ENCODE data around the gene LMNA. TPM values are rescaled to one million over a fixed set of nuclear protein-coding genes. Genes with fewer than 3 reads are reported as not detected.

The LMNA gene
- total and polyA plus RNA-seq, 2 donors (not counting 1 experiment from before 2014, with no cell fraction given): 19.4 to 28.7 TPM

- Mint-ChIP-seq H3K9me3 (ENCODE audit: insufficient read depth) (no peaks in the 10 kb centered on the region), H3K27ac (no peak overlapping the region), H3K27me3 (peaks cover 5% of the 10 kb centered on the region), H3K4me3 (no peak overlapping the region), H3K4me1 (peaks cover 40% of the 10 kb centered on the region)
- no peak overlapping the region for H3K4me2 ChIP-seq (replicated peaks; ENCODE audit: low read depth, low read length, poor library complexity, severe bottlenecking)
- POLR2A ChIA-PET: interaction anchor here (0.6 to 2.9 kb wide), 4 partner anchors 22 to 36 kb away, joined by 3 to 23 read pairs (median 4); no protein-coding TSS in a partner anchor
- H3K27ac ChIP-seq (ENCODE audit: low read length in 2 of 2): no peak overlapping the region
- no peak for DNase-seq
- peaks cover 0 to 7% (median 1%) of the 10 kb centered on the region in 4 experiments for H3K27me3 ChIP-seq (replicated peaks in 1 of 4; ENCODE audit: control extremely low read depth in 1 of 4, control insufficient read depth in 3 of 4, insufficient read depth in 4 of 4, low read length in 3 of 4)
- peaks cover 14 to 25% of the 10 kb centered on the region in 2 donors for H3K4me1 ChIP-seq (ENCODE audit: control insufficient read depth in 2 of 2, insufficient read depth in 2 of 2, low read length in 2 of 2)
- no peak overlapping the region for H2AFZ ChIP-seq (ENCODE audit: insufficient read depth, low read depth, low read length, poor library complexity, severe bottlenecking)
- CTCF ChIA-PET: interaction anchor here (0.7 to 28.7 kb wide), 14 partner anchors 12 to 193 kb away, joined by 3 to 970 read pairs (median 4); partner anchors contain the start of genes LMNA, MEX3A and PMF1
- peaks cover 0 to 2% (median 0%) of the 10 kb centered on the region in 3 donors for H3K9me3 ChIP-seq (ENCODE audit: control extremely low read depth in 1 of 3, control insufficient read depth in 2 of 3, insufficient read depth in 1 of 3, low read length in 2 of 3)
- no peaks in the 10 kb centered on the region for H4K20me1 ChIP-seq (ENCODE audit: control insufficient read depth, insufficient read depth, low read length, poor library complexity, severe bottlenecking)
- no peak overlapping the region for H3K4me3 ChIP-seq (ENCODE audit: control extremely low read depth in 1 of 5, extremely low read depth in 1 of 5, insufficient read depth in 1 of 5, low read depth in 2 of 5, low read length in 4 of 5)
- intact Hi-C loops (cut with micrococcal nuclease): no loop called here
- no peaks in the 10 kb centered on the region for H3K36me3 ChIP-seq (replicated peaks in 1 of 2; ENCODE audit: control extremely low read depth in 1 of 2, control insufficient read depth in 1 of 2, extremely low read depth in 1 of 2, insufficient read depth in 2 of 2, low read length in 1 of 2)
- ATAC-seq (ENCODE audit: low read depth): no peak
- 100% methylated on average over 1 of the region's 2 CpGs for WGBS (ENCODE audit: insufficient coverage)
- no peak for TF ChIP-seq EZH2 (IDR thresholded peaks at IDR 0.05; ENCODE audit: borderline replicate concordance, insufficient read depth, low read depth, low read length, poor library complexity, severe bottlenecking)
- TF ChIP-seq CTCF (IDR thresholded peaks at IDR 0.05): no peak
- H3K9ac ChIP-seq (ENCODE audit: low read length): no peak overlapping the region
- H3K79me2 ChIP-seq (ENCODE audit: control insufficient read depth, insufficient read depth, low read length): no peaks in the 10 kb centered on the region
These were observed 13.8 kb downstream of the LMNA start for GRCh38 chr1:156128308-156128653.
